OCI-M1 (cell line): ENCODE data around the gene SERPINC1.
"Not testable (repeated sequence)": the region's sequence is repeated elsewhere in the genome, so short reads cannot be mapped to it uniquely, and the experiment has no call there.

Experiments
- DNase-seq: peaks from one replicate; lab custom pipeline; 2025; lab: John Stamatoyannopoulos, UW

SERPINC1 gene

DNA sequence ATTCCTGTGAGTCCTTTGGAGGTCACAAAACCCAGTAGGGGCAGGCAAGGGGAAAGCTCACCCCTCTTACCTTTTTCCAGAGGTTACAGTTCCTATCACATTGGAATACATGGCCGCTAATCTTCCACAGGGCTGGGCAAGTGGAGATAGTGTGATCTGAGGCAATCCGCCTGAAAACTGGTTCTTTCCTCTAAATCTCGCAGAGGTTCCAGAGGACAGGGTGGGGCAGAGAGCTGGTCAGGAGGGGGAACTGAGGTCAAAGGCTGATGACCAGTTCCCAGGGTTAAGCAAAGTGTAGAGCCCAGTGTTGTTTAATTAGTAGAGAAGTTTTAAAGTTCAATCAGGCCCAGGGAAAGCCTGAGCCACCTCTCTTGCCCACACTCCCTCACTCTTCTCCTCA is at the start of gene SERPINC1:
SERPINC1 (minus strand) TSS at position 179 of the 400 bp plus-strand sequence; CDS start at position 111, 68 bp downstream.
- DNase-seq: no peak

DNA sequence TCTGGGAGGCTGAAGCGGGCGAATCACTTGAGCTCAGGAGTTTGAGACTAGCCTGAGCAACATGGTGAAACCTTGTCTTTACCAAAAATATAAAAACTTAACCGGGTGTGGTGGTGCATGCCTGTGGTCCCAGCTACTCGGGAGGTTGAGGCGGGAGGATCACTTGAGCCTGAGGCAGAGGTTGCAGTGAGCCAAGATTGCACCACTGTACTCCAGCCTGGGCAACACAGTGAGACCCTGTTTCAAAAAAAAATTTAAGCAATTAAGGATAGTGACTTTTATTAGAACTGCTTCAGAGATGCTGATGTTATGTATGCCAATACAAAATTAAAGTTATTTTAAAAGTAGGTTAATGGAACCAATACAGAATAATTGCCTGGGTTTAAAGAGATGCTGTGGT is 48.8 kb upstream of the SERPINC1 start:
- DNase-seq: not testable (repeated sequence)

DNA sequence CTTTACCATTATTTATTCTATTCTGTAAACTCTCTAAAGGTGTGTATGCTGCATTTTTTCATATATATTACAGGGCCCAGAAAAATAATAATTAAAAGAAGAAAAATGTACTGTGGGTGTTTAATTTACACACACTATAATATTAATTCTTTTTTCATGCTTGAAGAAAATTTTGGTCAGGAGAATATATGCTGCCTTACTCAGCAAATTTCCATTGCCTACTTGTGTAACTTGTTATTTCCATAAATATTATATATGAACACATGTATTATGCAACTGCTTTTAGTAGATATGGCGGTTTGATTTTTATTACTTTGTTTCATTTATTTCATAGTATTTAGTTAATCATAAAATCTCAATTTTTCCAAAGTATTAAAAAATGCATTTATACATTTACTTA is 46.4 kb upstream of the SERPINC1 start:
- no peak for DNase-seq

DNA sequence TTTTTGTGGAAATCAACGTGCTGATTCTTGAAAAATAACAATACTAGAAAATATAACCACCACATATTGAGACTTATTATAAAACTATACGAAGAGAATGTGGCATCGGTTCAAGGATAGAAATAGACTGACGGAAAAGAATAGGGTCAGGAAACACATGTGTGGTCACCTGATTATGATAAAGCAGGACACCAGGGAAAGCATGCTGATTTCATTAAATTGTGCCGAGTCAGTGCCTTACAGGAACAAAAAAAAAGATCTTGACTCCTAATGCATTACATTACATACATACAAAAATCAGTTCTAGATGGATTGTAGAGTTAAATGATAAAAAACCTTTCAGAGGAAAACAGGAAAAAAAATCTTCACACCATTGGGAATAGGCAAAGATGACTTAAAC is 43.5 kb upstream of the SERPINC1 start:
- DNase-seq: peak; percentile 36

DNA sequence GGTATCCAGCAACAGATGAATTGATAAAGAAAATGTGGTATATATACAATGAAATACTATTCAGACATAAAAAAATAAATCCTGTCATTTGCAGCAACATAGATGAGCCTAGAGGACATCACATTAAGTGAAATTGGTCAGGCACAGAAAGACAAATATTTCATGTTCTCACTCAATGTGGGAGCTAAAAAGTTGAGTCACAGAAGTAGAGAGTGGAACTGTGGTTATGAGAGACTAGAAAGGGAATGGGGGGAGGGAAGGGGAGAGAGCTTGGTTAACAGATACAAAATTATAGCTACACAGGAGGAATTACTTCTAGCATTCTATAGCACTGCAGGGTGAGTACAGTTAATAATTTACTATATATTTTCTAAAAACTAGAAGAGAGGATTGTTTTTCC is 37.1 kb upstream of the SERPINC1 start:
- DNase-seq: no peak

DNA sequence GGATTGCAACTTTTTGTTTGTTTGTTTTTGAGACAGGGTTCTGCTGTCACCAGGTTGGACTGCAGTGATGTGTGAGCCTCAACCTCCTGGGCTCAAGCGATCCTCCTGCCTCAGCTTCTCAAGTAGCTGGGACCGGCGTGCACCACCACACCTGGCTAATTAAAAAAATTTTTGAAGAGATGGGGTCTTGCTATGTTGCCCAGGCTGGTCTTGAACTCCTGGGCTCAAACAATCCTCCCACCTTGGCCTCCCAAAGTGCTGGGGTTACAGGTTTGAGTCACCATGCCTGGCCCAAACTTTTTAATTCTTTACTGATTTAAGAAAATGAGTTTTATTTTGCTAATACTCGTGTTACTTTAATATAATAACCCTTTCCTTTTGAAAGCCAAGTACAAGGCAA is 31.5 kb upstream of the SERPINC1 start:
- no peak for DNase-seq

DNA sequence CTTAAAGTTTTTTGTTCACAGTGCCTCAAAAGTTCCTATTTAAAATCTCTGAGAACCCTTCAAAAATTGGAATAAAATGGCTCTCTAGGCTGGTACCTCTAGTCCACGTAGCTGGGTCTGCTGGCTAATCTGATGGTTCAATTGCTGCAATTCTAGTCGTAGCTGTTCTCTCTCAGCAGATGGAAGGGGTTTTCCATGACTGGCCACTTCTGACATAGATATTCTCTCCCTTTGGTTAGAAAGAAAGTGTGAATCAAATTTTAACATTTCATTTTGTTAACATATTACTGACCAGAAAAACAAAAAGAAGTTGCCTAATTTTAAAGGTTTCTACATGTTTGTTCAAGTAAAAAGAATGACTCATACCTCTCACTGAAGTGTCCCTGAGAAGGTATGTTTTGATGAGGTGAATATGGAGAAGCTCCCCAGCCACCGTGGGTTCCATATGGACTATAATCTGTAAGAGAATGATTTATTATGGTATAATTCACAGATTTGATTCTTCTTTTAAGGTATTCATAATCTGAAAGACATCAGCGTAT is 29.3 kb upstream of the SERPINC1 start:
- no peak for DNase-seq

DNA sequence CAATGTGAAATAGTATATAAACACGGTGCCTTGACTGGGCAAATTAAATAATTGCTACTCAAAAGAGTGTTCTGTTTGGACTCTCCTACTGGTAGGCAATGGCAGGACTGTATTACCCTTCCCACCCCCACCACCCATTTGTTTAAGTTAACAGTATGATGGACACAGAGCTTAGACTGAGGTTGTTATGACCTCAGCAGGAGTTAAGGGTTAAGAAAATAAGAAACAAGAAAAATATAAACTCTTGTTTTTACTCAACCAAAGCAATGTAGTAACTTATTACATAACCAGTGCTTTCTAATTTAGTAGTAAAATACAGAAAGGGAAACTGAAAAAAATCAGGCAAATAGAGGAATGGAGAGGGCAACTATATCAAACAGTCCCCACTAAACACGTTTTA is 19.9 kb upstream of the SERPINC1 start:
- no peak for DNase-seq

DNA sequence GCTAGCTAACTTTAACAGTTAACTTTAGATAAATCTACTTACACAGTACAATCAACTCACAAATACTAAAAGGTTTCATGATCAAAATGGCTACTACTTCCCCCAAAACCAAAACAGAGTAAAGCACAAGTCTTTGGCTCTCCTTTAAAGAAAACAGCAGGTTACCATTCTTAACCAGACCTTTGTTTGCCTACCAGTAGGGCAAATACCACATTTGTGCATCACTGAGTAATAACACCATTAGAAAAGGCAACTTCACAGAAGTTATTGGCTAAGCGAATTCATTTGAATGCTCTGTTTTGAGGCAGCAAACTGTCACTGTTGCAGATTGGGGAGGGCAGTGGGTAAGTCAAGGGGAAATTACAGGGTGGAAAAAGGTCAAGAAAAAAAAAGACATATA is 17.3 kb upstream of the SERPINC1 start:
- no peak for DNase-seq

DNA sequence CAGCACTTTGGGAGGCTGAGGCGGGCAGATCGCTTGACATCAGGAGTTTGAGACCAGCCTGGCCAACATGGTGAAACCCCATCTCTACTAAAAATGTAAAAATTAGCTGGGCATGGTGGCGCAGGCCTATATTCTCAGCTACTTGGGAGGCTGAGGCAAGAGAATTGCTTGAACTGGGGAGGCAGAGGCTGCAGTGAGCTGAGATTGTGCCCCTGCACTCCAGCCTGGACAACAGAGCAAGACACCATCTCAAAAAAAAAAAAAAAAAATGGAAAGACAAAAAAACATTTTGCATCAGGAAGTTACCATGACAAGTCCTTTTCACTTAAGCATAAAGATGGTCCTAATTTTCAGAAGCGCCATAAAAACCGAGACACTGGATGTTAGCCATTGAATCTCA is 13.4 kb upstream of the SERPINC1 start:
- DNase-seq: not testable (repeated sequence)

DNA sequence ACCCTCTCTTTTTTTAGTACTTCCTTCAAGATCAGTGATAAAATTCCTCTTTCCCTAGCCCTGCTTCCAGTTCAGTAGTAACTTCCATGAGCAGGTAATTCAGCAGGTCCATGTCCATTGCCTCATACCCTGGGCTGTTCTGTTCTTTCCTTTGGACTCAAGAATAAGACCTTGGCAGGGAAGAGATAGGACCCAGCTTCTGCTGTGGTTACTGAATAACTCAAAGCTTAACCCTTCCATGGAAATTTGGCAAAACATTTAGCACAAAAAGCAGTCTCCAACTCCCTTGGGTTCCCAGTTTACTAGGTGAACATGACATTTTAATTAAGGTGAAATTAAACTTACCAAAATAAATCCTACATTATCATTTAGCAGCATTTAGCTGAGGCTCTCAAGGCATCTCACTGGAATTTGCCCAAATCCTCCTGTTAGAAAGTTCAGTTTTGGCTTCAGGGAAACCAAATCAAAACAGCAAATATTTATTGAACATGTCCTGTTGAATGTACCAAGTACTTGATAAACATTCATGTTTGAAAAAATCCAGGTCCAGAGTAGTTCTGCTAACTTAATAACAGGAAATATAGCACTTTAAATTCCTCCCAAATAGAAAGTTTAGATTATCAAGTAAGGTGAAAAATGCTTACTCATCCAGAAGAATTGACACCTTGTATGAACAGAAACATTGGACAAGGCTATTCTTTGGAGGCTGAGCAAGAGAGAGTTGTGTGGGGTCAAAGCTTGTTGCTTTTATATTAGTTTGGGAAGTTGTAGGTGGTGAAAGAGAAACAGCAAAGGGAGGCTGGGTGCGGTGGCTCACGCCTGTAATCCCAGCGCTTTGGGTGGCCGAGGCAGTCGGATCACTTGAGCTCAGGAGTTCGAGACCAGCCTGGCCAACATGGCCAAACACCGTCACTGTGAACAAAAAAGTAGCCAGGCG is 8.4 kb upstream of the SERPINC1 start:
- no peak for DNase-seq

DNA sequence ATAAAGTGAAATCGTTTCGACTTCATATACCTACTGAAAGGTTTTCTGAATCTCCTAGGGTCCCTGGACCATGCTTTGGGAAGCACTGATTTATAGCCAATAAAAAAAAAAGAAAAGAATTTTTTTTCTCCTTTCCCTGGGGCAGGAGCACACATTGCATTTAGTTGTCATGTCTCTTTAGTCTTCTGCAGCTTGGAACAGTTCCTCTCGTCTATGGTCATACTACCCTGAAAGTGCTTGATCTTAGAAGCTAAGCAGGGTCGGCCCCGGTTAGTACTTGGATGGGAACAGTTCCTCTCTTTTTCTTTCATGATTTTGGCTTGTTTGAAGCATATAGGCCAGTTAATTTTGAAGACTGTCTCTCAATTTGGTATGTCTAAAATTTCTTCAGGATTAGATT is 3.7 kb upstream of the SERPINC1 start:
- DNase-seq: no peak

DNA sequence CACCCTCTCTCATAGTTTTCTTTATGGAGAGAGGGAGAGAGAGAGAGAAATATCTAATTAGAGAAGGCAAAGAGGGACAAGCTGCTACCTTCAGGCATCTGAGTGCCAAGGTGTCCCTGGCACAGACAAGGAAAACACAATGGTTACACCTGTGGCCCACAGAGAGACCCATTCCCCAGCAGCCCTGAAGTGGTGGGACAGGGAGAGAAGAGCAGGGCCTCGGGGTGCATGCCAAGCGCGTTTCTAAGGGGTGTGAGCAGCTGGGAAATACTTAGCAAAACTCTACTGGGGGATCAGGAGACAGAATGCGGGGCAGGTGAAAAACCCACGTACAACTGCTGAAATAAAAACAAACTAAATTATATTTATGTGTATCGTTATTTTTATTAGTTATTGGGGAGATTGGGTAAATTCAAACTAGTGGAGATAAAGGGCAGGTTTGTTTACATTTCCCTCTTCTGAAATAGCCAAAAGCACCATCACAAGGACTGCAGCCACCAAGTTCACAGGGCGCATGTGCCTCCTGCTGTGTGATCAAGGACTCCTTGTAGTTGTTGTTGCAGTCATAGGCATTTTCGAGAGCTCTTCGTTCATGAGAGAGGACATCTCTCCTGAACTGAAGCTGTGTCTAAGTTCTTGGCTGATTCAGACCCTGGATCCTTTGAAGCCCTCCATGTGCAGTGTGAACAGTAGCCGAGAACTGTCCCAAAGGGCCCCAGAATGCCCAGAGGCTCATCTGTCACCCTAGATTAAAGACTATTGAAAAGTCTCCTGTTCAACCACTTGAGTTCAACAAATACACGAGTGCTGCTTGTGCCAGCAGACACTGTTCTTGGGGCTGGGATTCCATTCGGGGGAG is 737 bp upstream of the SERPINC1 start:
- DNase-seq: no peak

DNA sequence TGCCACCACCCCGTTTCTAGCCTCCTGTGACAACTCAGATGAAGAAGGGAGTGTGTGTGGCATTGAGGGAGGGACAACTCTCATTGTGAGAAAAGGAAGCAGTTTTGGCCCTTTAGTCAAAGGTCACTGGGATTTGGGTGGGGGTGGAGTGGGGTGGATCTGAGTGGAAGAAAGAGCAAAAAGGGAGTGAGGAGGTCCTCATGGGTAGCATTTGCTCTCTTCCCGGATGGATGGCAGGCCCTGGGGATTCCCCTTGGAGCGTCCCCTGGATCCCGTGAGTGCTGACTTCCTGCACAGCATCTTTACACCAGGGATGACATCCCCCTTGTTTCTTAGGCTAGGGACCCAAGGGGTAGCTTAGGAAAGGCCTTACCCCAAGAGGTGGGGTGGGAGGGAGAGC is 460 bp downstream of the SERPINC1 start:
- no peak for DNase-seq

DNA sequence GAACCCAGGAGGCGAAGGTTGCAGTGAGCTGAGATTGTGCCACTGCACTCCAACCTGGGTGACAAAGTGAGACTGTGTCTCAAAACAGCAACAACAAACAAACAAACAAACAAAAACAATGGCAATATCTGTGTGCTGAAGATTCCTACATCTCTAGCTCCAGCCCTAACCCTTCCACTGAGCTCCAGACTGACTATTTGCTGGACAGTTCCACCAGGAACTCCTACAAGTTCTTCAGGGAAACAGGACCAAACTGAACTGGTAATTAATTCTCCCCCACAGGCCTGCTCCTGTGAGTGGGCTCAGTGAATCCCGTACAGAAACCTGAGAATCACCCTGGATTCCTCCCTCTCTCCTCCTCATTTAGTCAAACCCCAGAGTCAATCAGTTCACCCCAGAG is 1.5 kb downstream of the SERPINC1 start:
- no peak for DNase-seq

DNA sequence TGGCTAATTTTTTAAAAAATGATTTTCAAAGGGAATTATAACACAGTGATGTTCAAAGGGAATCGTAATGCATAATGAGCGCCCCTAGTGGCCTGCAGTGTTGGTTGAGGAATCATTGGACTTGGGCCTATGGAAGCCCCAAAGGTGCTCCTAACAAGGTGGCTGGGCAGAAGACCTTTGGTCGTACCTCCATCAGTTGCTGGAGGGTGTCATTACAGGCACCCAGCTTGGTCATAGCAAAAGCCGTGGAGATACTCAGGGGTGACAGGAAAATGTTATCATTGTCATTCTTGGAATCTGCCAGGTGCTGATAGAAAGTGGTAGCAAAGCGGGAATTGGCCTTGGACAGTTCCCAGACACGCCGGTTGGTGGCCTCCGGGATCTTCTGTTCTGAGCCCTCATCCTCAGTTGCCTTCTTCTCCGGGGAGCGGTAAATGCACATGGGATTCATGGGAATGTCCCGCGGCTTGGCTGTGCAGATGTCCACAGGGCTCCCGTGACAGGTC is 2.7 kb downstream of the SERPINC1 start:
- peak; percentile 73 for DNase-seq

DNA sequence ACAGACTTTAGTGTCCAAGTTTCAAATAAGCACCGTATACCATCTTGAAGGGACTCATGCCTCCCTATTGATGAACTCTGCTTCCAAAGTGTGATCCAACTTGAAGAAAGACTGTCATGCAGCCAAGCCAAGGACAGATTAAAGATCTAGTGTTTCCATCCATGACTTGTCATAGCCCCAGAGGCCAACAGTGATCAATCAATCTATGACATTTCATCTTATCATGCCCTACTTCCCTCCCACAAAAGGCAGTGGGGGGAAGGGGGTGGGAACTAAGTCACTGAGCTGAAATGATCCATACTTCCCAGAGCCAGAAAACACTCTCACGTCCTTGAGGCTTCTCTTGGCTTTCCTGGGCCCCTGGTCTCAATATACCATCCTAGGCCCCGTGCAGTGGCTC is 4.0 kb downstream of the SERPINC1 start:
- no peak for DNase-seq

DNA sequence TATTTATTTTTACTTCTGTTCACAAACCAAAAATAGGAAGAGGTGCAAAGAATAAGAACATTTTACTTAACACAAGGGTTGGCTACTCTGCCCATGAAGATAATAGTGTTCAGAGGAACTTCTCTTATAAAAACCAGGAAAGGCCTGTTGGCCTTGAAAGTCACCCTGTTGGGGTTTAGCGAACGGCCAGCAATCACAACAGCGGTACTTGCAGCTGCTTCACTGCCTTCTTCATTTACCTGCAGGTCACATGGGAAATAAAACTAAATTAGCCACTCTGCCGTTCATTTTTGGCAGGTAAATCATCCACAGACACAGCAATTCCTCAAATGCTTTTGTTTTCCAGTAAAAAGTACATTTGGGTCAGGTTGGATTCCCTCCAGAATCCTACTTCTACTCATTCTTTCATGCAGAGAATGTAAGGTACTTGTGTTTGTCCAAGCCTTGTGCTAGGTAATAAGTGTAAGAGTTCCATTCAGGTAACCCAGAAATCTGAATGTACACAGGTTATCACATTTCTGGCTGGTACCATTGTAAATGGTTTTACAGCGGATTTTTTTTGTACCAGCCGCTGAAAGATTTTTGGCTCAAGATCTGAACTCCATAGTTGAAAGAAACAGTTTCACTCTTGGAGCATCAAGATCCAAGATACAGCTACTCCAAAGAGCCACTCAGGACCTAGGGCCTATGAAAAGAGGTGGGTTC is 13.1 kb downstream of the SERPINC1 start:
- no peak for DNase-seq

DNA sequence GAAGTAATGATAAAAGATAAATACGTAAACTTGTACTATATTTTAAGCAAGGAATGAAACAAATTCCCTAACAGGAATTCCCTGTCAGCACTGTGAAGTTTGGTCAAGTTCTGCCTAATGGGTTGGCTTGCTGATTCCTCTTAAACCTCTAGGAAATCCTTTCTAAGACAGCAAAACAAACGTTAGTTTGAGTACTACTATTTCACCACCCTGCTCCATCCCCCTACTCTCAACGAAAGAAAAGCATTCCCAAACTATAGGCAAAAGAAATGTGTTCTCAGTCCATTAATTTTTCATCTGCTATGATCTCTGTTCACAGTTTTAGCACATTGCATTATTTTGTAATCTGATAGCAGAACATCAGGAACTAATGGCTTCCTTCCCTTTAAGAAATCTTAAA is 16.1 kb downstream of the SERPINC1 start:
- no peak for DNase-seq

DNA sequence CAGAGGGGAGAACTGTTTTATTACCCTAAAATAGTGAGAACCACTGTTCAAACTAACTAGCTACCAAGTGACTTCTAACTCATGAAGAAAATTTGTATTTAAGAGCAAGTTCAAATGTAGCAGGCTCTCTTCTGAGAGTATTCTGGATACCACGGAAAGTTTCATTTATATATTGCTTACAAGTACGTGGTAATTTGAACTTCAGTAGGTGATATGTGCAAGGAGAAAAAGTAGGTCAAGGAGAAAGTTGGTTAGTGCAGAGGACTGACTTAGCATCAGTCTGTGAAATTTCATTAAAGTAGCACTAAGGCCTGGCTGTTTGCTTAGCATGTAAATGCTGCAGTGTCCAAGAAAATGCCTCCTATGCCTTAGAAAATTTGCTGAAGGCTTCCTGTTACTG is 16.7 kb downstream of the SERPINC1 start:
- DNase-seq: no peak

DNA sequence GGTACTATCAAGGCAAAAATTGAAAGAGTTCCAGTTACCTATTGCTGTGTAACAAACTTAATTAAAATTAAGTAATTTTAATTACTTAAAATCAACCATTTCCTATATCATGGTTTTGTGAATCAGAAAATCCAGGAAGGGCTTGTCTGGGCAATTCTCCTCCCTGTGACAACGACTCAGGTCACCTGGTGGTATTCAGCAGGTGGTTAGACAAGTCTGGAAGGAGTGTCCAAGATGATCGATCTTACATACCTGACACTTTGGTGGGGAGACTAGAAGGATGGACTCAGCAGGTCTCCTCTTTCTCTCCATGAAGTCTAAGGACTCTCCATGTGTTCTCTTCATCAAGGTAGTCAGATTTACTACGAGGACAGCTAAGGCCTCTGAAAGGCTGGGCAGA is 22.9 kb downstream of the SERPINC1 start:
- DNase-seq: no peak

DNA sequence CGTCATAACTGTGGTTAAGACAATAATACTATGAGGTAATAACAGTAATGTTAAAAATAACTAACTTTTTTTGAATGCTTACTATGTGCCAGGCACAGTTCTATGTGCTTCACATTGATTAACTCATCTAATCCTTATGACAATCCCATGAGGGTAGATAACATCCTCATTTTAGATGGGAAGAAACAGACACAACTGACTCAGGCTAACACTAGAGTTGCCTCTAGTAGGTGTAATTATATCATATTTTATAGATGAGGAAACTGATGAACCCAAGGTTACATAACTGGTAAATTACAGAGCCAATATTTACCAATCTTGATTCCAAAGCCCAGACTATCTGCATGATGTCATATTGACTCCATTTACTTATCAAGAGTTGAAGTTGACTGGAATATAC is 23.5 kb downstream of the SERPINC1 start:
- DNase-seq: no peak
